Endothelial cell of umbilical vein (primary cell): ENCODE measurements around the gene KCNIP1. TPM values are rescaled to one million over a fixed set of nuclear protein-coding genes. Genes with fewer than 3 reads are reported as not detected.

ENCODE experiments used
- BruUV-seq: library from RNA; stranded (reverse); fragments of 400-500 nt; replicated peaks from 2 replicates; lab custom pipeline; 2021; lab: Mats Ljungman, UMichigan
- CTCF ChIA-PET: fragments of 300-600, 350-600 bp; sonication (Branson Sonifier 250); formaldehyde crosslinking; loops from one replicate; lab custom pipeline; 2021; ENCODE audit warnings: antibody characterized with exemption, inconsistent platforms; lab: Charles Lee
- POLR2A ChIA-PET: fragments of 300-600, 350-600 bp; sonication (Branson Sonifier 250); formaldehyde crosslinking; loops from one replicate; lab custom pipeline; 2021; ENCODE audit warnings: antibody characterized with exemption, inconsistent platforms; lab: Charles Lee
- DNase-seq: peaks from one replicate; pipeline ENCODE4 v3.0.0-alpha.2; 2011; ENCODE audit warnings: low read depth, low spot score
- FAIRE-seq: peaks from 2 replicates; lab custom pipeline; 2011; peaks lifted over from hg19 to GRCh38; lab: Jason Lieb, UNC
- H2AFZ ChIP-seq: 2 replicates; pipeline ENCODE4 v1.6.0; 2012; ENCODE audit warnings: low read depth, low read length, control low read depth, inconsistent platforms
- H3K27ac ChIP-seq: 2 replicates; pipeline ENCODE4 v1.5.1; 2011; ENCODE audit warnings: low read depth, mild to moderate bottlenecking, control low read depth, low read length, moderate library complexity; ENCODE audit not compliant: insufficient read depth
- H3K27me3 ChIP-seq, 2 experiments: 2 replicates each; pipeline versions ENCODE4 v1.6.0 to v1.6.1; 2011; ENCODE audit warnings: low read length in 2 of 2, mixed read lengths in 1 of 2; ENCODE audit not compliant: control insufficient read depth in 2 of 2, insufficient read depth in 2 of 2
- H3K36me3 ChIP-seq, 2 experiments: 2 replicates in 1 of 2; 3 replicates in 1 of 2; pipeline ENCODE4 v1.5.1; 2011; ENCODE audit warnings: low read length in 2 of 2, mild to moderate bottlenecking in 1 of 2, moderate library complexity in 1 of 2; ENCODE audit not compliant: control insufficient read depth in 2 of 2, insufficient read depth in 2 of 2; ENCODE audit errors: extremely low read depth in 1 of 2
- H3K4me1 ChIP-seq: 3 replicates; pipeline ENCODE4 v1.5.1; 2011; ENCODE audit warnings: mild to moderate bottlenecking, low read length; ENCODE audit not compliant: control insufficient read depth, insufficient read depth; ENCODE audit errors: extremely low read depth
- H3K4me2 ChIP-seq: 2 replicates; pipeline ENCODE4 v1.6.1; 2011; ENCODE audit warnings: low read length, control low read depth, mixed read lengths; ENCODE audit not compliant: insufficient read depth
- H3K4me3 ChIP-seq, 3 experiments: fragments of 200-600 bp in 1 of 3; sonication (generic), shearing (Covaris generic) in 1 of 3; replicated peaks in 1 of 3; 2 replicates each; pipeline ENCODE4 v1.5.1; 2011 to 2016; ENCODE audit warnings: control low read depth in 3 of 3, low read length in 3 of 3, mild to moderate bottlenecking in 2 of 3, inconsistent platforms in 1 of 3, low read depth in 1 of 3, moderate library complexity in 1 of 3; ENCODE audit not compliant: insufficient read depth in 1 of 3
- H3K79me2 ChIP-seq: 2 replicates; pipeline ENCODE4 v1.6.0; 2012; ENCODE audit warnings: low read length, inconsistent platforms; ENCODE audit not compliant: control insufficient read depth, insufficient read depth
- H3K9ac ChIP-seq: replicated peaks from 2 replicates; pipeline ENCODE3; 2011; ENCODE audit warnings: low read length, control low read depth; ENCODE audit not compliant: insufficient read depth; ENCODE audit errors: extremely low read depth
- H3K9me1 ChIP-seq: replicated peaks from 3 replicates; pipeline ENCODE4 v1.6.0; 2011; ENCODE audit warnings: mild to moderate bottlenecking, low read length; ENCODE audit not compliant: control insufficient read depth, insufficient read depth; ENCODE audit errors: extremely low read depth
- H3K9me3 ChIP-seq: replicated peaks from 2 replicates; pipeline ENCODE4 v1.5.1; 2012; ENCODE audit warnings: low read length, inconsistent platforms; ENCODE audit not compliant: control insufficient read depth, insufficient read depth
- H4K20me1 ChIP-seq: replicated peaks from 2 replicates; pipeline ENCODE3; 2011; ENCODE audit warnings: mild to moderate bottlenecking, low read length; ENCODE audit not compliant: control insufficient read depth, insufficient read depth; ENCODE audit errors: extremely low read depth
- EZH2 ChIP-seq: IDR thresholded peaks from 2 replicates; pipeline ENCODE4 v1.6.1; 2012; ENCODE audit warnings: borderline replicate concordance, low read depth, mild to moderate bottlenecking, moderate library complexity, low read length, inconsistent platforms; ENCODE audit not compliant: severe bottlenecking
- FOS ChIP-seq: IDR thresholded peaks from 2 replicates; pipeline ENCODE4 v1.6.1; 2011; ENCODE audit warnings: mild to moderate bottlenecking, low read length, moderate library complexity, borderline replicate concordance; ENCODE audit not compliant: insufficient read depth
- GATA2 ChIP-seq: IDR thresholded peaks from 2 replicates; pipeline ENCODE4 v1.7.0; 2011; ENCODE audit warnings: low read depth, mild to moderate bottlenecking, moderate library complexity, mixed read lengths, low read length; ENCODE audit not compliant: insufficient read length, insufficient read depth
- JUN ChIP-seq: IDR thresholded peaks from 2 replicates; pipeline ENCODE4 v1.6.1; 2011; ENCODE audit warnings: borderline replicate concordance, low read depth; ENCODE audit not compliant: insufficient read length, insufficient read depth
- MYC ChIP-seq: IDR thresholded peaks from one replicate; pipeline ENCODE4 v1.6.1; 2011; ENCODE audit warnings: mild to moderate bottlenecking, low read depth, low read length
- POLR2A ChIP-seq: IDR thresholded peaks from 2 replicates; pipeline ENCODE4 v1.6.1; 2012; ENCODE audit warnings: low read depth, mild to moderate bottlenecking, control low read depth, low read length
- POLR2AphosphoS5 ChIP-seq: IDR thresholded peaks from 2 replicates; pipeline ENCODE4 v1.6.1; 2012; ENCODE audit warnings: low read depth, mild to moderate bottlenecking, control low read depth, low read length, moderate library complexity; ENCODE audit not compliant: insufficient read depth
- dilution Hi-C: fragments of 300-500 bp; cut with MboI; formaldehyde crosslinking; loops from one replicate; pipeline ENCODE4 v1.15.0; 2019; ENCODE audit warnings: low sequenced_read_pairs; ENCODE audit not compliant: extremely low pct_ligation_motif_present
- intact Hi-C: fragments of 100-400 bp; cut with micrococcal nuclease; formaldehyde crosslinking; loops from one replicate; pipeline ENCODE4 v1.10.0; 2022
- polyA plus RNA-seq, 4 experiments: library from polyadenylated mRNA; depleted of rRNA in 3 of 4; stranded (reverse) in 3 of 4; unstranded in 1 of 4; fragments of >200 nt; gene quantifications; 2 replicates each; pipeline versions ENCODE4 v1.2.1 to v1.2.3, GENCODE V29; 2011 to 2012; ENCODE audit warnings: missing spikeins in 1 of 4
- total RNA-seq: library from RNA; stranded (reverse); gene quantifications from 2 replicates; pipeline ENCODE4 v1.2.3, GENCODE V29; 2021
- TF ChIP-seq, protein P1 (sequence below): IDR thresholded peaks from 2 replicates; pipeline ENCODE4 v1.6.1; 2011; ENCODE audit not compliant: insufficient read depth, insufficient read length
- TF ChIP-seq, protein P2 (sequence below), 2 donors: IDR thresholded peaks; 1 replicate in 1 of 2; 2 replicates in 1 of 2; pipeline ENCODE4 v1.5.1; 2011; ENCODE audit warnings: low read length in 2 of 2, mild to moderate bottlenecking in 2 of 2, moderate library complexity in 2 of 2, control low read depth in 1 of 2, inconsistent platforms in 1 of 2, low read depth in 1 of 2; ENCODE audit not compliant: insufficient read depth in 1 of 2; ENCODE audit errors: extremely low read depth in 1 of 2

The KCNIP1 gene
- total and polyA plus RNA-seq, 2 donors (not counting 3 experiments of a cell fraction or from before 2014, with no cell fraction given) = 0.15 TPM; not detected in 1

DNA sequence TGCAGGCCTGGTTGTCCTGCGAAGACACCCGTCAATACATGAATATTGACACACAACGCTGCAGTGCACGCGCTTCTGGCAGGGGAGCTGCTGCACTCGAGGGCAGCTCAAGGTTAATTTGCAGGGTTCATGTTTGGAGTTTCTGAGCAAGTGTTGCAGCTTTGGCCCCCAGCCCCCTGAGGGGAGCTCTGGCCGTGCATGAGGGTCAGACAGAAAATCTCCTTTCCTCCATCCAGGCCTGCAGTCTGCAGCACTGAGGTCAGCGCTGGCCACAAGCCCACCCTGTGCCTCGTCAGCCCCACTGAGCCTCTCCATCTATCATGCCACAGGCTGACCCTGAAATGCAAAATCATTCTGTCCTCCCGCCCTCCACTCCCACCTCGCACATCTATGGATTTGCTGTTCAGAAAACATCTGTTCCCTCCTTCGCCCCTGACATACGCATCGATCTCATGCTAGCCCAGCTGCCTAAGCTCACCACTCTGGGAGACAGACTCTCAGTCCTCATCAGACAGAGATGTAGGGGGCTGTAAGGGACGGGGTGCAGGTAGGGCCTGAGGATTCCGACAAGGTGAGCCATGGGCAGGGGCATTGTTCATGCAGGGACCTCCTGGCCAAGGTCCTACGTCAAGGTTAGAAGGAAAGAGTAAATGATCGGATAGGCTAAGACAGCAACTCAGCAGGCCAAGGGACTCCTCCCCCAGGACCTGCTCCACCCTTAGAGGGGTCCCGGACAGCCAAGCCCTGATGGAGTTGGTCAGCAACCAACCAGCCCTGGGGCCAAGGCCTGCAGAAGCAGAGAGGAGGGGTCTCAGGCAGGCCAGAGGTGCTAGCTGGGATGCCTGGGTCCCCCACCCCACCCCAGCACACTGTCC is 125.1 kb downstream of the KCNIP1 start:
- no TSS peak for BruUV-seq
- Histone ChIP-seq H3K9me1 (no peaks in the 10 kb centered on the region), H3K4me1 (peaks cover 6% of the 10 kb centered on the region), H3K4me2 (no peak overlapping the region), H2AFZ (no peak overlapping the region), H3K4me3 (no peak overlapping the region), H3K79me2 (no peaks in the 10 kb centered on the region), H3K27ac (no peak overlapping the region), H3K9ac (no peak overlapping the region), H3K36me3 (no peaks in the 10 kb centered on the region), H3K9me3 (no peaks in the 10 kb centered on the region), H3K27me3 (peaks cover 0 to 2% of the 10 kb centered on the region in 2 experiments), H4K20me1 (no peaks in the 10 kb centered on the region)
- POLR2A ChIA-PET = no interaction called here
- TF ChIP-seq MYC (no peak), POLR2AphosphoS5 (no peak), EZH2 (no peak), FOS (no peak), JUN (no peak), GATA2 (no peak), POLR2A (no peak)
- TF ChIP-seq, protein P1, sequence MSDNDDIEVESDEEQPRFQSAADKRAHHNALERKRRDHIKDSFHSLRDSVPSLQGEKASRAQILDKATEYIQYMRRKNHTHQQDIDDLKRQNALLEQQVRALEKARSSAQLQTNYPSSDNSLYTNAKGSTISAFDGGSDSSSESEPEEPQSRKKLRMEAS = no peak
- TF ChIP-seq, protein P2, sequence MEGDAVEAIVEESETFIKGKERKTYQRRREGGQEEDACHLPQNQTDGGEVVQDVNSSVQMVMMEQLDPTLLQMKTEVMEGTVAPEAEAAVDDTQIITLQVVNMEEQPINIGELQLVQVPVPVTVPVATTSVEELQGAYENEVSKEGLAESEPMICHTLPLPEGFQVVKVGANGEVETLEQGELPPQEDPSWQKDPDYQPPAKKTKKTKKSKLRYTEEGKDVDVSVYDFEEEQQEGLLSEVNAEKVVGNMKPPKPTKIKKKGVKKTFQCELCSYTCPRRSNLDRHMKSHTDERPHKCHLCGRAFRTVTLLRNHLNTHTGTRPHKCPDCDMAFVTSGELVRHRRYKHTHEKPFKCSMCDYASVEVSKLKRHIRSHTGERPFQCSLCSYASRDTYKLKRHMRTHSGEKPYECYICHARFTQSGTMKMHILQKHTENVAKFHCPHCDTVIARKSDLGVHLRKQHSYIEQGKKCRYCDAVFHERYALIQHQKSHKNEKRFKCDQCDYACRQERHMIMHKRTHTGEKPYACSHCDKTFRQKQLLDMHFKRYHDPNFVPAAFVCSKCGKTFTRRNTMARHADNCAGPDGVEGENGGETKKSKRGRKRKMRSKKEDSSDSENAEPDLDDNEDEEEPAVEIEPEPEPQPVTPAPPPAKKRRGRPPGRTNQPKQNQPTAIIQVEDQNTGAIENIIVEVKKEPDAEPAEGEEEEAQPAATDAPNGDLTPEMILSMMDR (IDR thresholded peaks at IDR 0.05; ENCODE audit: extremely low read depth in 1 of 2, insufficient read depth in 1 of 2, low read depth in 1 of 2, low read length in 2 of 2) = no peak
- dilution Hi-C loops = no loop called here
- CTCF ChIA-PET = interaction anchor here (17.1 kb wide), 1 partner anchor 195 kb away, joined by 288 read pairs; no protein-coding TSS in a partner anchor
- FAIRE-seq (no peak), DNase-seq (no peak)
- intact Hi-C loops = no loop called here
